GM18861 (cell line): ENCODE measurements around the gene ANTXRL.
"Not testable (repeated sequence)": the region's sequence is repeated elsewhere in the genome, so short reads cannot be mapped to it uniquely, and the experiment has no call there.

Experiments used
- ATAC-seq: cut with Tn5 transposase; IDR thresholded peaks from one replicate; pipeline ENCODE4 v1.9.1; 2021; ENCODE audit not compliant: unreplicated experiment

ANTXRL gene

DNA sequence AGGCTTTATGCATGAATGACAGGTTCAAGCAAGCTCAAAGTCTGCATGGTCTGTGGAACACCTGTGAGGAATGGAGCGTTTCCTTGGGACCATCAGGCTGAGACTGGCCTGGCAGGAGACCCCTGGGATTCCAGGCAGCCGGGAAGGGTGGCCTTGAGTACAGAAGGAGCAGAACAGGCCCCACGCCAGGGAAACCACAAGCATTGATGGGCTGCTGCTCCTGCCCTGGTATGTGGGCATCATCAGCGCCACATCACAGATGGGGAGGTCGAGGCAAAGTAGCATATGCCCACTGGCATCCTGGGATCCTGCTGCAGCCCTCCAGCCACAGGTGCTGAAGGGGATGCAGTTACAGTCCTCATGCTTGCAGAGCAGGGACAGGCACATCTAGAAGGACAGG lies 40.9 kb downstream of the ANTXRL start:
- no peak for ATAC-seq

DNA sequence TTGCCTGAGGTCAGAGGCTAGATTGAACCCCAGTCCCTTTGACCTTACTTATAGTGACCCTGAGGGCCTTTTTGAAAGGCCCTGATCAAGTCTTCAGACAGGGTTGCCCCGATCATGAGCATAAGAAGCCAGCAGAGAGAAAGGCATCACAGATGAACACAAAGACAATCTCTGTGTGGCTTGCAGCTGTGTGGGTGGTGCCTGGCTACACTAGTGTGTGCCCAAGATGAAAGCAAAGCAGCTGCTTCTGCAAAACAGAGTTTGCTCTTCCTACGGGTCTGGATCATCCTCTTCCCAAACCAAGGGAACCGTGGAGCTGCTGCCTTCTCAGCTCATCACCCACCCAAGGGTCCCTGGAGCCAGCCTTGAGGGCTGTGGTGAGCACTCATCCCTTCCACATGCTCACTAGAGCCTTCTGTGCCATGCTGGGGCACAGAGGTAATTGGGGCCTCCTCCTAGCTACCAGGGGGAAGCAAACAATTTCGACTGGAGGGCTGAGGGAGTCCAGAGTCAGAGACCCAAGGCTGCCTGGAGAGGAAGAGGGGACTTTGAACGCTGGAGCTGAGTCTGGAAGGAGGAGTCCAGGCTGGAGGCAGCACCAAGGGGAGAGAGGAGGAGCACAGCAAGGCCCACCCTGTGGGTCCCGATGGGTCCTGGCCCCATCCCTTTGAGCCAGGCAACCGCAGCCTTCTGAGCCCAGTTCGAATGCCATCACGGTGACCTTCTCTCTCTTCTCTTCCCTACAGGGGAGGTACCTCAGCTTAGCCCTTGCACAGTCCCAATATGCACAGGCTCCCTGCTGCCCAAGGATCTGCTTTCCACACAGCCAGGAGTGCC lies 42.3 kb downstream of the ANTXRL start:
- ATAC-seq: no peak

DNA sequence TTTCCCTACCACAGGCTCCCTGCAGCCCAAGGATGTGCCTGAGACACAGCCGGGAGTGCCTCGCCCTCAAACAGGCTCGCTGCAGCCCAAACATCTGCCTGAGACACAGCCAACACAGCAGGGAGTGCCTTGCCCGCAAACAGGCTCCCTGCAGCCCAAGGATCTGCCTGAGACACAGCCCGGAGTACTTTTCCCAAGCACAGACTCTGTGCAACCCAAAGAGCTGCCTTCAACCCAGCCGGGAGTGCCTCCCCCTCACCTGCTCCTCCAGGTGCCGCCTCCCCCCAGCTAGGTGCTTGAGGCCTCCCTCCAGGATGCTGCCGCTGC lies 42.9 kb downstream of the ANTXRL start:
- no peak for ATAC-seq

DNA sequence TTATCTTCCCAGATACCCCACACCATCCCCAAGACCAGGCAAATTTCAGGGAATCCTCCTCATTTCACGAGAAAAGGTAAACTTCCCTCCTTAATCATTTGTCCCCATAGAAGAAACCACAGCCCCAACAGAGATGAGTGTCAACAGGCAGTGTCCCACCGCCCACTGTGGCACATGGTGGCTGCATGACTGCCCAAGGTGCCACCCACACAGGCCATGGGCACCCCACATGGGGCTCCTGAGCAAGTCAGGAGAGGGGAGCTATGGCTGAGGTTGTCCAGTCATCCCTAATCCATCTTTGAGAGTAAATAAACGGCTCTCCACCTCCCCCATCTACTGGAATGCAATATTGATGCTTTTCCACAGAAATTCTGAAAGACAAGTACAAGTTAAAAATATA lies 44.1 kb downstream of the ANTXRL start:
- no peak for ATAC-seq

DNA sequence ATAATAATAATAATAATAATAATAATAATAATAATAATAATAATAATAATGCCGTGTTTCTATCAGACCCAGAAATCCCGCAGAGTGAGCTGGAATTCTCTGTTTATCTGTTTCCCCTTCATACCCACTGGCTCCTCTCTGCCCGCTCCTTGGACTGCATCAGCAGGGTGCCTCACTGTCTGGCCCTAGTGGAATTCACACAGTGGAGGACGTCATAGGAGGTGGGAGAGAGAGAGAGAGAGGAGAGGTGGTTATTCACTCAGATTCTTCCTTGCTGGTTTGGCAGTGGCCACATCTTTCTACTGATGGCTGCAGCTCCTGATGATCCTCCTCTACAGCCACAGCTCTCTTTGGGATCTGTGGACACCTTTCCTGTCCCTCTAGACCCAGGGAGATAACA lies 78.7 kb downstream of the ANTXRL start:
- ATAC-seq: not testable (repeated sequence)

DNA sequence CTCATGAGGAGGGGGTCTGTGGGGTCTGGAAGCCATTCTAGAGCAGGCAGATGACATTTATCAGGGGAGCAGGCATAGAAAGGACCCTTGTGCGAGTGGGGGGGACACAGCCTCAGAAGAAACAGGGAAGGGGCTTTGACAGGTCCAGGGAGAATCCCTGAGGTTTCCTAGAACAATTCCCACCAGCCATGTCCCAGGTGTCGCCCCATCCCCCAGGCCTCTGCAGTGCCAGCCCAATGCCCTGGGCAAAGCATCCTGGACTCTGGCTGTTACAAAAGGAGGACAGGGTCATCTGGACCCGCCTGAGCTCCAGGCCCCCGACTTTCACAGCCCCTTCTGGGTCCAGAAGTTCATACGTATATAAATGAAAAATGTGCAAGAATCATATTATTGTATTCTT lies 80.4 kb downstream of the ANTXRL start:
- not testable (repeated sequence) for ATAC-seq

DNA sequence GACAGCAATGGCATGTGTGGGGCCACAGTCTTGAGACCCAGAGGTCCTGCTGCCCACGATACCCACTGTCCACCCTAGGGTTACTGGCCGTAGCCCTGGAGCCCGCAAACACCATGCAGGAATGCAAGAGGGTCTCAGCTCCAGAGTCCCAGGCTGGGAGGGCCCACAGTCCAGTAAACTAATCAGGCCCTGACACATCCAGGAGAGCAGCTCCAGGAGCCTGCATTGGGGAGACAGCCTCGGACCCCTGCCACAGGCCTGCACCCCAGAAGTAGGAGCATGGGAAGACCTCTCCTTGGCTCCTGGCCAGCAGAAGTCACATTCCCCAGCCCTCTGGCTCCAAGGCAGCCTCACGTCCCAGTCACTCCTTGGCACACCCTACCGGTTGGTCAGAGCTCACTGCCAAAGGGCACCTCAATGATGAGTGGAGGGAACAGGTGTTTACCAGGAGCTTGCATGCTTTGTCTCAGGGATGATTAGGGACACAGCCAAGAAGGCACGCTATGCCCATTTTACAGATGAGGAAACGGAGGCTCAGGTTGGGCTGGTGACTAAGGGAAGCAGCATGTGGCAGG lies 81.0 kb downstream of the ANTXRL start:
- ATAC-seq: not testable (repeated sequence)

DNA sequence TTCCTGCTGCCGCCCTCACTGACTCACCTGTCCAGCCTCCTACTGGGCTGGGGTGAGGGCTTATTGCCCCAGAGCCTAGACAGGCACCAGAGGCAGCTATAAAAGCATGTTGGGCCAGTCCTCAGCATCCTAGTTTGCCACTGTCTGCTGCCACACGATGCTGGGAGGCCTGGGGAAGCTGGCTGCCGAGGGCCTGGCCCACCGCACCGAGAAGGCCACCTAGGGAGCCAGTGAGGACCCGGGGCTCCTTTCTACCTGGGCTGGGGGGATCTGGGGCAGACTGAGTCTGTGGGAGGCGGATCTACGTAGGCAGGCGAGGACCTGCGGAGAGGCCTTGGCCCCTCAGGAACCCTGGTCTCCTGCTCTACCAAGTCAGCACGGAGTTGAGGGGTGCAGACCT lies 82.2 kb downstream of the ANTXRL start:
- not testable (repeated sequence) for ATAC-seq

DNA sequence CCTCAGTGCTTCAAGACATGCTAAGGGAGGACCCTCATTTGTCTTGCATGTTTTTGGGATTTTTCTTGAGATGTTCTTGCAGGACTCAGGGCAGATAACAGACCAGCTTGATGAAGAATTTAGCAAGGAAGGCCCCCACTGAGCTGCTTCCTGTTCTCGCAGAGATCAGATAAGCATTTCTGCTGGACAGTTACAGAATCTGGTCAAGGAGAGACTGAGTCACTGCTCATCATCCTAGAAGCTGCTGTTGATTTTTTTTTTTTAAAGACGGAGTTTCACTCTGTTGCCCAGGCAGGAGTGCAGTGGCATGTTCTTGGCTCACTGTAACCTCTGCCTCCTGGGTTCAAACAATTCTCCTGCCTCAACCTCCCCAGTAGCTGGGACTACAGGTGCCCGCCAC lies 87.6 kb downstream of the ANTXRL start:
- ATAC-seq: not testable (repeated sequence)

DNA sequence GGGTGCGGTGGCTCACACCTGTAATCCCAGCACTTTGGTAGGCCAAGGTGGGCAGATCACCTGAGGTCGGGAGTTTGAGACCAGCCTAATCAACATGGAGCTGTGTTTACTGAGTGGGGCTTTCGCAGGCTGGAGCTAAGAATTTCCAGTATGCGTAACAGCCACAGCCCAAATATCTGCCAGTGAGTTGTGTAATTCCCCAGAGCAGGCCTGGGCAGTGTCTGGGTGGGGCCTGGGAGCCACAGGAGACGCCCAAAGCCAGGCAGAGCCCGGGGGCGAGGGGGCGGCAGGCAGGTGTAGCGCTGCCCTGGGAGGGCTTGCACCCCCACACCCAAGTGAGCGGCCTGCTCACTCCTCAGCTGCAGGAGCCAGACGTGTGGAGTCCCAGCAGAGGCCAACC lies 88.6 kb downstream of the ANTXRL start, which contains the start of gene ANXA8L1:
TSS of gene ANXA8L1 (plus strand) at position 371 of the 400 bp plus-strand sequence. CDS start 76 bp downstream, outside the sequence.
- not testable (repeated sequence) for ATAC-seq

DNA sequence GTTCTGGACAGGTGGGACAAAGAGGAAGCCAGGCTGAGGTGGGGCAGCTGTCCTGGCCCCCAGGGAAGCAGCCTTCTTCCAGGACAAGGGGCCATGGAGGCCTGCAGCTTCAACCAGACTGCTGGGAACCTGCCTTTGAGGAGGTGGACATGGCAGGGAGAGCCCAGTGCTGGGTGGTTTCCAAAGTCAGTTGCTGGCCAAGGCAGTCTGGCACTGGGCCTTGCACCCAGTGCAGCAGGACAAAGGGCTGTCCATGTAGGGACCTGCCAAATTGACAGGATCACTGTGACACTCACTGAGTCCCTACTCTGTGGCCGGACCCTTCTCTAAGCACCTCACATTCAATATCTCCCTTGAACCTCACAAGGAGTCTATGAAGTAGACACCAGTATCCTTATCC lies 90.2 kb downstream of the ANTXRL start:
- ATAC-seq: not testable (repeated sequence)

DNA sequence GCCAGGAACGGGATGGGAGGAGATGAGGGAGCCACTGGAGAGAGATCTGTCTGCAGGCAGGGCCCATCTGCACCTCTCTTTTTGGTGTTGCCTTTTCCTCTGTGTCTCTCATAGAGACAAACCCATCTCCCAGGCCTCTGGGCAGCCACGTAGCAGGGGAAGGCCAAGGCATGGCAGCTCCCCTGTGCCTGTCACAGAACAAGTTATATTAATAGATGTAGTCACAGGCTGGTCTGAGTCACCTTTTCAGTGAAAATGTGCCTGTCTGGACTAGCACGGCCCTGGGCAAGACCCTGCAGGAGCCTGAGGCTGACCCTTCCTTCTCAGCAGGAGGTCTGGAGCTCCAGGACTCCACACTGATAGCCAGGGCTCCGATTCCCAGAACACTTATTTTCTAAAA lies 90.9 kb downstream of the ANTXRL start:
- not testable (repeated sequence) for ATAC-seq

DNA sequence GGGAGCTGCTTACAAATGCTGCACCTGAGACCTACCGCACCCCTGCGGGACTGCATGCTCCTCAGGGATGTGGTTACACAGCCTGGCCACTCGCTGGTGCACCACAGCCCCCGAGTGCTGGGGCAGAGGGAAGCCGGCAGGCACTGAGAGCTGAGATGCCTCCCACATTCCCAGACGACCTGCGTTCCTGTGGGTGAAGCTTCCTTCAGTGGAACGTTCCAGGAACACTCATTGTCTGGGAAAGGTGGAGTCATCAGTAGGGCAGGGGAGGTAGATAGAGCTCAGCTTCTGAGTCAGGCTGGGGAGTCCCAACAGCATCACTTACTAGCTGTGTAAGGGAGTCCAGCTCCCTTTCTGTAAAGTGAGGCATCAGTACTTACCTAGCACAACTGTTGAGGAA lies 91.3 kb downstream of the ANTXRL start:
- not testable (repeated sequence) for ATAC-seq

DNA sequence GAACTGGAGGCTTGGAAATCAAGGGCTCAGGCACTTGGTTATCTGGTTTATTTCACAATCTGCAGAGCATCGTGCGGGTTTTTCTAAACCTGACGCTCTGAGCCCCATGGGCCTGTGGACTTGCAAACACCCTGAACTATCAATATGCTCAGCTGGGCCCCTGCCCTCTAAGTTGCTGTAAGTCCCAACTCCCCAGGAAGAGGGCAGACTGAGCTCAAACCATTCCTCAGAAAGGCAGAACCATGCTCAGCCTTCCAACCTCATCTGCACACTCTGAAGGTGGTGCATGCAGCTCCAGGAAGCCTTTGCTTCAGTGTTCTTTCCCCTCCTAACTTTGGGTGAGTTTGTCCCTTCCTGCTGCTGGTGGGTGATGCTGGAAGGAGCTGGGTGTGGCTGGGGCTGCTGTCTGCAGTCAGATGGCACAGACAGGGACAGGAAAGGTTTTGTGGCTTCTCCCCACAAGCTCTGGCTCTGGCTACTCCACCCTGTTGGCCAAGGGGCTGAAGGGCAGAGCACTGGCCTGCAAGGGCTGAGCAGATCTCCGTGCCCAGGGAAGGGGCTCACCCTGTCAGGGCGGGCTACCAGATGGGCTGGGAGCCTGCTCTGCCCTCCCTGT lies 92.5 kb downstream of the ANTXRL start:
- not testable (repeated sequence) for ATAC-seq
